B cell (primary cell): ENCODE data around the gene POFUT2. TPM values are rescaled to one million over a fixed set of nuclear protein-coding genes. Genes with fewer than 3 reads are reported as not detected.

Experiments
- ATAC-seq: fragments of 200-7000 bp; cut with Tn5 transposase; one replicate; pipeline ENCODE4 v1.10.0; 2021; ENCODE audit warnings: low read depth, mild to moderate bottlenecking, moderate number of reproducible peaks, moderate library complexity
- CTCF ChIA-PET: fragments of 350-600 bp; sonication (Branson Sonifier 250); formaldehyde crosslinking; loops from one replicate; lab custom pipeline; 2021; ENCODE audit warnings: antibody characterized with exemption, inconsistent platforms; lab: Charles Lee
- POLR2A ChIA-PET: fragments of 350-600 bp; sonication (Branson Sonifier 250); formaldehyde crosslinking; loops from one replicate; lab custom pipeline; 2021; ENCODE audit warnings: antibody characterized with exemption; lab: Charles Lee
- DNase-seq: peaks from one replicate; pipeline ENCODE4 v3.0.0; 2013
- H2AFZ ChIP-seq: 2 replicates; pipeline ENCODE4 v1.6.1; 2012; ENCODE audit warnings: mild to moderate bottlenecking, low read depth, low read length; ENCODE audit not compliant: insufficient read depth, poor library complexity, severe bottlenecking
- H3K27ac ChIP-seq, 2 donors: 1 replicate in 1 of 2; 2 replicates in 1 of 2; pipeline ENCODE4 v1.5.1; 2012 to 2013; ENCODE audit warnings: low read length in 2 of 2, mild to moderate bottlenecking in 2 of 2, moderate library complexity in 1 of 2
- H3K27me3 ChIP-seq, 4 experiments: fragments of 200-600 bp in 1 of 4; sonication (generic) in 1 of 4; replicated peaks in 1 of 4; 1 replicate in 2 of 4; 2 replicates in 2 of 4; pipeline versions ENCODE4 v1.6.1 to v1.7.0; 2013 to 2016; ENCODE audit warnings: low read length in 3 of 4, mild to moderate bottlenecking in 2 of 4, mixed read lengths in 1 of 4, moderate library complexity in 1 of 4; ENCODE audit not compliant: insufficient read depth in 4 of 4, control insufficient read depth in 3 of 4; ENCODE audit errors: control extremely low read depth in 1 of 4
- H3K36me3 ChIP-seq, 2 experiments: replicated peaks in 1 of 2; 1 replicate in 1 of 2; 2 replicates in 1 of 2; pipeline versions ENCODE4 v1.6.1 to v1.7.1; 2013; ENCODE audit warnings: low read length in 1 of 2; ENCODE audit not compliant: insufficient read depth in 2 of 2, control insufficient read depth in 1 of 2; ENCODE audit errors: control extremely low read depth in 1 of 2, extremely low read depth in 1 of 2
- H3K4me1 ChIP-seq, 2 donors: fragments of 200-600 bp in 1 of 2; sonication (generic) in 1 of 2; 1 replicate in 1 of 2; 2 replicates in 1 of 2; pipeline versions ENCODE4 v1.5.1 to v1.6.1; 2013 to 2017; ENCODE audit warnings: low read length in 2 of 2; ENCODE audit not compliant: control insufficient read depth in 2 of 2, insufficient read depth in 2 of 2
- H3K4me2 ChIP-seq: replicated peaks from 2 replicates; pipeline ENCODE3; 2012; ENCODE audit warnings: mild to moderate bottlenecking, low read depth, low read length; ENCODE audit not compliant: poor library complexity, severe bottlenecking
- H3K4me3 ChIP-seq, 5 experiments: fragments of 200-600 bp in 1 of 5; sonication (generic) in 1 of 5; 1 replicate in 3 of 5; 2 replicates in 2 of 5; pipeline versions ENCODE4 v1.5.1 to v1.7.0; 2011 to 2016; ENCODE audit warnings: low read length in 4 of 5, mild to moderate bottlenecking in 4 of 5, low read depth in 2 of 5, control low read depth in 1 of 5, moderate library complexity in 1 of 5; ENCODE audit not compliant: insufficient read depth in 1 of 5; ENCODE audit errors: control extremely low read depth in 1 of 5, extremely low read depth in 1 of 5
- H3K79me2 ChIP-seq: fragments of 200-600 bp; sonication (generic); one replicate; pipeline ENCODE4 v1.6.0; 2016; ENCODE audit warnings: low read length; ENCODE audit not compliant: control insufficient read depth, insufficient read depth
- H3K9ac ChIP-seq: fragments of 200-600 bp; sonication (generic); 2 replicates; pipeline ENCODE4 v1.6.1; 2017; ENCODE audit warnings: mild to moderate bottlenecking, low read length, moderate library complexity
- H3K9me3 ChIP-seq, 3 donors: one replicate each; pipeline versions ENCODE4 v1.6.1 to v1.7.1; 2013; ENCODE audit warnings: low read length in 2 of 3; ENCODE audit not compliant: control insufficient read depth in 2 of 3, insufficient read depth in 1 of 3; ENCODE audit errors: control extremely low read depth in 1 of 3
- H4K20me1 ChIP-seq: 2 replicates; pipeline ENCODE4 v1.6.0; 2012; ENCODE audit warnings: mild to moderate bottlenecking, low read length; ENCODE audit not compliant: insufficient read depth, control insufficient read depth, poor library complexity, severe bottlenecking
- H3K27ac Mint-ChIP-seq: one replicate; pipeline ENCODE4 v1.8.0; 2021; ENCODE audit warnings: mixed read lengths
- H3K27me3 Mint-ChIP-seq: one replicate; pipeline ENCODE4 v1.8.0; 2021; ENCODE audit warnings: mixed read lengths
- H3K4me1 Mint-ChIP-seq: one replicate; pipeline ENCODE4 v1.8.0; 2021; ENCODE audit warnings: mixed read lengths
- H3K4me3 Mint-ChIP-seq: one replicate; pipeline ENCODE4 v1.8.0; 2021; ENCODE audit warnings: mixed read lengths
- H3K9me3 Mint-ChIP-seq: one replicate; pipeline ENCODE4 v1.8.0; 2022; ENCODE audit warnings: mixed read lengths; ENCODE audit not compliant: insufficient read depth
- EZH2 ChIP-seq: IDR thresholded peaks from 2 replicates; pipeline ENCODE4 v1.6.1; 2012; ENCODE audit warnings: borderline replicate concordance, low read depth, mild to moderate bottlenecking, moderate library complexity, low read length; ENCODE audit not compliant: insufficient read depth, poor library complexity, severe bottlenecking
- WGBS: methylation state at CpG from one replicate; pipeline ENCODE4 v1.1.5; 2013; ENCODE audit warnings: missing lambda C conversion rate; ENCODE audit not compliant: insufficient coverage; 5-methylcytosine and 5-hydroxymethylcytosine counted together
- intact Hi-C: fragments of 100-400 bp; cut with micrococcal nuclease; formaldehyde crosslinking; loops from one replicate; pipeline ENCODE4 v1.10.0; 2022
- polyA plus RNA-seq: library from polyadenylated mRNA; depleted of rRNA; stranded (reverse); fragments of >200 nt; gene quantifications from 2 replicates; pipeline ENCODE4 v1.2.3, GENCODE V29; 2012
- total RNA-seq, 2 donors: library from RNA; stranded (reverse); fragments of 120-200 nt in 1 of 2; gene quantifications; 1 replicate in 1 of 2; 2 replicates in 1 of 2; pipeline versions ENCODE4 v1.2.3 to v1.2.4, GENCODE V29; 2013 to 2022
- TF ChIP-seq, protein P1 (sequence below): fragments of 200-600 bp; IDR thresholded peaks from one replicate; pipeline ENCODE4 v1.8.0; 2022; ENCODE audit warnings: antibody characterized with exemption, mild to moderate bottlenecking

Gene POFUT2
- total and polyA plus RNA-seq, 2 donors (not counting 1 experiment from before 2014, with no cell fraction given) = 38.3 to 41.8 TPM

DNA sequence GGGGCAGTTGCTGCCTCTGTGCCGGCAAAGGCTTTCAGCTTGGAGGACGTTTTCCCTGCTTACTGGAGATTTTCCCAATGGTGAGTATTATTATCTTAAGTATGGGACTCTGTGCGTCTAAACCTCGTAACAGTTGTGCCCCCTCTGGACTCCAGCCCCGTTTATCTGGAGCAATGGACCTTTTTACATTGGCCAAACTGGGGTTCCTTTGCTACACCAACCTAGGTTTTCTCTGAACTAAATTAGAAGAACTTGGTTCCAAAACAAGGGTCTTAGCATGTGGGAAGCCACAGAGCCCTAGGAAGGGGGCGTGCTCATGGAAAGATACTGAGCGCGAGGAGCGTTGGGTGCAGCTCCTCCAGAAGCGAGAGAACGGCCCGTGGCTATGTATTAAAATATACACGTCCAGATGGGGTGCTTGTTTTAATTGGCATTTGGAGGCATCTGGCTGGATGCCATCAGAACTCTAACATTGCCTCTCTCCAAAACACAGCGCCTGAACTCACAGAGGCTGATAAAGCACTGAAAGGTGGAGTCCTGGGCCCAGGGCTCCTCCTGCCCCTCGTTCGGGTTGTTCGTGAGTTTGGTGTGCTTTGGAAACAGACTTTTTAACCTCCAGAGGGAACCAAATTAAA, 28.4 kb downstream of the POFUT2 start:
- no peak overlapping the region for H3K9ac ChIP-seq
- no peak for DNase-seq
- H2AFZ ChIP-seq = no peak overlapping the region
- 96% methylated on average over 14 of the region's 17 CpGs for WGBS
- ChIA-PET POLR2A (no interaction called here), CTCF (no interaction called here)
- peaks cover 6 to 15% of the 10 kb centered on the region in 2 donors for H3K4me1 ChIP-seq
- no peak for ATAC-seq
- peaks cover 6% of the 10 kb centered on the region for H3K27me3 Mint-ChIP-seq
- TF ChIP-seq, protein P1, sequence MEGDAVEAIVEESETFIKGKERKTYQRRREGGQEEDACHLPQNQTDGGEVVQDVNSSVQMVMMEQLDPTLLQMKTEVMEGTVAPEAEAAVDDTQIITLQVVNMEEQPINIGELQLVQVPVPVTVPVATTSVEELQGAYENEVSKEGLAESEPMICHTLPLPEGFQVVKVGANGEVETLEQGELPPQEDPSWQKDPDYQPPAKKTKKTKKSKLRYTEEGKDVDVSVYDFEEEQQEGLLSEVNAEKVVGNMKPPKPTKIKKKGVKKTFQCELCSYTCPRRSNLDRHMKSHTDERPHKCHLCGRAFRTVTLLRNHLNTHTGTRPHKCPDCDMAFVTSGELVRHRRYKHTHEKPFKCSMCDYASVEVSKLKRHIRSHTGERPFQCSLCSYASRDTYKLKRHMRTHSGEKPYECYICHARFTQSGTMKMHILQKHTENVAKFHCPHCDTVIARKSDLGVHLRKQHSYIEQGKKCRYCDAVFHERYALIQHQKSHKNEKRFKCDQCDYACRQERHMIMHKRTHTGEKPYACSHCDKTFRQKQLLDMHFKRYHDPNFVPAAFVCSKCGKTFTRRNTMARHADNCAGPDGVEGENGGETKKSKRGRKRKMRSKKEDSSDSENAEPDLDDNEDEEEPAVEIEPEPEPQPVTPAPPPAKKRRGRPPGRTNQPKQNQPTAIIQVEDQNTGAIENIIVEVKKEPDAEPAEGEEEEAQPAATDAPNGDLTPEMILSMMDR = no peak
- TF ChIP-seq EZH2 = no peak
- intact Hi-C loops = no loop called here
- H4K20me1 ChIP-seq = no peaks in the 10 kb centered on the region
- no peak overlapping the region for H3K4me3 ChIP-seq
- H3K36me3 ChIP-seq = peaks cover 0 to 11% of the 10 kb centered on the region in 2 experiments
- no peaks in the 10 kb centered on the region for H3K9me3 Mint-ChIP-seq
- no peaks in the 10 kb centered on the region for H3K79me2 ChIP-seq
- peaks cover 5% of the 10 kb centered on the region for H3K4me1 Mint-ChIP-seq
- H3K4me3 Mint-ChIP-seq = no peak overlapping the region
- H3K27ac ChIP-seq = no peak overlapping the region
- peaks cover 0 to 13% (median under 1%) of the 10 kb centered on the region in 4 experiments for H3K27me3 ChIP-seq
- H3K27ac Mint-ChIP-seq = no peak overlapping the region
- H3K9me3 ChIP-seq = no peaks in the 10 kb centered on the region
- no peak overlapping the region for H3K4me2 ChIP-seq

DNA sequence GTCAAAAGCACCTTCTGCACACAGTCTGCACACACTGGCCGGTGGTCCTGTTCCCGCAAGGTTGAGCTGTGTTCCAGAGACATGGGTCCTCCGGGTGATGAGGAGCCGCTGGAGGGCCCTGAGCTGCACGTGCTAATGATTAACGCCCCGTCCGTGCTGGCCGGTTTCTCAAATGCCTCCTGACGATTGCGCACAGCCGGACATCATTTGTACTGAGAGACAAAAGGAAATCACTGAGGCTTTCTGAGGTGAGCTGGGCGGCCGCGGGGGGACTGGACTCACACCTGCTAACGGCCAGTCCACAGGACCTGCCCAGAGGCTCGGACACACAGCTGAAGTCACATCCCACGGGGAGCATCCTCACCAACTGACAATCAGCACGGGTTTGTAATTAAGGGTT, 29.2 kb downstream of the POFUT2 start:
- H3K9me3 ChIP-seq = peaks cover 0 to 3% (median 0%) of the 10 kb centered on the region in 3 donors
- H3K36me3 ChIP-seq = peaks cover 0 to 2% of the 10 kb centered on the region in 2 experiments
- peaks cover 0 to 15% (median 1%) of the 10 kb centered on the region in 4 experiments for H3K27me3 ChIP-seq
- 95% methylated on average over 19 of the region's 19 CpGs for WGBS
- peaks cover 7% of the 10 kb centered on the region for H3K27me3 Mint-ChIP-seq
- H3K4me1 ChIP-seq = peaks cover 6 to 15% of the 10 kb centered on the region in 2 donors
- POLR2A ChIA-PET = no interaction called here
- H3K4me3 ChIP-seq = no peak overlapping the region
- ATAC-seq (no peak), DNase-seq (no peak)
- no peak overlapping the region for H3K9ac ChIP-seq
- H3K79me2 ChIP-seq = no peaks in the 10 kb centered on the region
- H4K20me1 ChIP-seq = no peaks in the 10 kb centered on the region
- no peak overlapping the region for H3K27ac ChIP-seq
- no peak overlapping the region for H2AFZ ChIP-seq
- TF ChIP-seq, protein P1 = no peak
- TF ChIP-seq EZH2 = no peak
- H3K4me3 Mint-ChIP-seq = no peak overlapping the region
- peaks cover 5% of the 10 kb centered on the region for H3K4me1 Mint-ChIP-seq
- intact Hi-C loops = no loop called here
- no peak overlapping the region for H3K4me2 ChIP-seq
- H3K27ac Mint-ChIP-seq = no peak overlapping the region
- CTCF ChIA-PET = interaction anchor here (1.1 kb wide), 1 partner anchor 106 kb away, joined by 3 read pairs; no protein-coding TSS in a partner anchor
- no peaks in the 10 kb centered on the region for H3K9me3 Mint-ChIP-seq
